NCI-H526 treated with DMSO at 0.1 percent for 48 hours (cell line): ENCODE results near the gene TCIRG1.
"Not testable (repeated sequence)": the region's sequence is repeated elsewhere in the genome, so short reads cannot be mapped to it uniquely, and the experiment has no call there.

Experiments
- DNase-seq: peaks from one replicate; lab custom pipeline; 2025; lab: John Stamatoyannopoulos, UW

TCIRG1 gene

GRCh38 chr11:68038718-68039525, at the start of gene TCIRG1:
Gene TCIRG1, plus strand, starts transcription at chr11:68039025. Its CDS starts 2,247 bp downstream, at chr11:68041272.
- DNase-seq = peak; percentile 16

GRCh38 chr11:67990546-67991346, 48.1 kb upstream of the TCIRG1 start:
- not testable (repeated sequence) for DNase-seq

- not testable (repeated sequence) for DNase-seq
These were observed 47.3 kb upstream of the TCIRG1 start for GRCh38 chr11:67991347-67992121.

DNA sequence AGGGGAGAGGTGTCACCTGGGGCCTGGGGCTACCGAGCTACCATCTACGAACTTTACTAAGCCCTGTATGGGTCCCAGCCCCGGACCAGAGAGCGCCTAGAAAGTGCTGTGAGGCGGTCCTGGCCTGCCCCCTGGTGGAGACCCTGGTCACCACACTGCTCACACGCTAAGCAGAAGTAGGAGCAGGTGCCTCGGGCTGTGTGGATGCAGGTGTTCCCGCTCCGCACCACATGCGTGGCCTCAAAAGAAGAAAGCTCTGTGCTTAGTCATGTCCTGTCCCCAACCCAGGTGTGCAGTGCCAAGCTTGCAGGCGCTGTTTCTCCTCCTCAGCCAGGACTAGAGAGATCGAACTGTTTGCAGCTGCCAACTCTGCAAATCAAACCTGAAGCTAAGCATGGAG, 45.0 kb upstream of the TCIRG1 start:
- peak; percentile 29 for DNase-seq

DNA sequence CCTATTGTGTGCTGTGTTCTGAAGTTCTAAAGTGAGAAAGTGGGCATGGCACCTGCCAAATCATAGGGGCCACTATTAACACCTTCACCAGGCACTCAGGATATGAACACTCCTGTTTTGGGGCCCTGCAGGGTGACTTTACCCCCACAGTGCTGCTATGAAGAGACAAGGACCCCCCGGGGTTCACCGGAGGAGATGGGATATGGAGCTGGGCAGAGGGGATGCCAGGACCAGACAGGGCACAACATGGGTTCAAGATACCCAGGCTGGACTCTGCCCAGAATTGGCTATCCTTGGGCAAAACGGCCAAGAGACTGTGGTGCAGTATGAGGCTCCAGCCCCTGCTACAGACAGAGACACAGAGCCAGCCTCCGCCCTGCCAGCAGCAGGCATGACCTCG, 44.4 kb upstream of the TCIRG1 start:
- DNase-seq = not testable (repeated sequence)

GRCh38 chr11:67995129-67995528, 43.7 kb upstream of the TCIRG1 start:
- not testable (repeated sequence) for DNase-seq

- DNase-seq = not testable (repeated sequence)
These were observed 43.2 kb upstream of the TCIRG1 start for GRCh38 chr11:67995579-67995978.

- DNase-seq = no peak
These were observed 42.8 kb upstream of the TCIRG1 start for GRCh38 chr11:67996051-67996450.

GRCh38 chr11:67996622-67997474, 42.0 kb upstream of the TCIRG1 start:
- DNase-seq = peak; percentile 78

- no peak for DNase-seq
These were observed 41.3 kb upstream of the TCIRG1 start for GRCh38 chr11:67997475-67997921.

GRCh38 chr11:67998150-67999045, 40.4 kb upstream of the TCIRG1 start:
- DNase-seq = no peak

- no peak for DNase-seq
These were observed 39.6 kb upstream of the TCIRG1 start for GRCh38 chr11:67999201-67999629.

DNA sequence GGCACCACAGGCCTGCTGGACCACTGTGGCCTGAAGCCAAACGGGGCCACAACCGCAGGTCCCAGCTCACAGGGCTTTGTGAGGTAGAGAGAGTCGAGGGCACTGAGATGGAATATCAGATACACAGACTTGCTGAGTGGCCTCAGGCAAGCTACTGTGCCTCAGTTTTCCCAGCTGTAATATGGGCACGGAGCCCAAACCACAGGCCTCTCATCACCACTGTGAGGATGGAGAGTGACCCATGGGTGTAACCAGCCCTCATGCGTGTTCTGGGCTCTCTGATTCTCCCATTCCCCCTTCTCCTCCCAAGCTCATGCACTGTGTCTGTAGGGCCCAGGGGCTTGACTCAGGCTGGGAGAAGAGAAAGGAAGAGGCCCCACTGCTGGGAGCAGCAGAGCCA, 39.1 kb upstream of the TCIRG1 start:
- DNase-seq = no peak

DNA sequence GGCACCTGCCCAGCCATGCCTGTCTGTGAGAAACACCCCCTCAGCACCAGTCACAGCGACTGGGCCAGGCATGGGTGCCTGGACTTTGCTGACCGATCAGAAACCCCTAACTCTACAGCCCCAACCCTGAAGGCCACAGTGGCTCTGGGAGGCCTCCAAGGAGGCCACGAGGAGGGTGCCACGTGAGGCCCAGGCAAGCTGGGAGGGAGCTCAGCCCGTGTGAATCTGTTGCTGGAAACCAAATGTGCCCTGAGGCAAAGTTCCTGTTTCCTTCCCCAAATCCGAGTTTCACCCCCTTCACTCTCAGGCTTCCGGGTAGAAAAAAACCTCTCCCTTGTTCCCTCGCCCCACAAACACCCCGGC, 36.3 kb upstream of the TCIRG1 start:
- DNase-seq = no peak

DNA sequence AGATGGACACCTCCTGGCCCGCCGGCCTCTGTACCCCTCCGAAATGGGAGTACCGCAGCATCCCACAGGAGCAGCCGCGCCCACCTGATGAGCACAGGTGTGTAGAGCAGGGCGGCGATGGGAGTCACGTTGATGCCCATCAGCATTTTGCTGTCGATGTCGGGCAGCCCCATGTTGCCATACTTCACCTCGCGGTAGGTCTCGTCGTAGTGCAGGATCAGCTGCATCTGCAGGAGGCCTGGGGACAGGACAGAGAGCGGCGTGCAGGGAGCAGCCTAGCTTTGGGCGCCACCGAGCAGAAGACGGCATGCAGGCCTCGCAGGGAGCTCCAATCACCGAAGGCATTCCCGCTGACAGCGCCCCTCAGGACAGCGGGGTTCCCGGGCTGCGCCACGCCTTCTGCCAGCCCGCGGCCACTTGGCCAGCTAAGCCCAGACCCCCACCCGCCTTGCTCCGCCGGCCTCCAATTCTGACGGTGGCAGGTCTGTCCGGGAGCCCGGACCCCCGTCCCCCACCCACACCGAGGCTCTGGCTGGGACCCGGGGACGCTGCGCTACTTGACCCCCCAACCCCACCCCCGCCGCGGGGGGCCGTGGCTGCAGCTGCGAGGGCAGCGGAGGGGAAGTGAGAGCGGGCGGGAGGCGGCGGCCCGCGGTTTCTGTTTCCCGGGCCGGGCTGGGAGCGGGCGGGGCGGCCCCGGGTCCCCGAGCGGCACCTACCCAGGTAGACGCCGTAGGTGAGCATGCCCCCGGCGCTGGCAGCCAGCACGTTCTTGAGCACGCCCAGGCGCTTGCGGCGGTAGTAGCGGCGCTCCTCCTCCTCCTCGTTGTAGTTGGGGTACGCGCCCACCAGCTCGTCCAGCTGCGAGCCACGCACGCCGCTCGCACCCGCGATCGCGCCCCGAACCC, 35.6 kb upstream of the TCIRG1 start:
- DNase-seq = peak; percentile 47

- DNase-seq = peak; percentile 62
These were observed 34.8 kb upstream of the TCIRG1 start, which contains the start of gene UNC93B1 for GRCh38 chr11:68003846-68004550. Gene UNC93B1, minus strand, starts transcription at chr11:68004097. Its CDS starts 54 bp downstream, at chr11:68004043.

DNA sequence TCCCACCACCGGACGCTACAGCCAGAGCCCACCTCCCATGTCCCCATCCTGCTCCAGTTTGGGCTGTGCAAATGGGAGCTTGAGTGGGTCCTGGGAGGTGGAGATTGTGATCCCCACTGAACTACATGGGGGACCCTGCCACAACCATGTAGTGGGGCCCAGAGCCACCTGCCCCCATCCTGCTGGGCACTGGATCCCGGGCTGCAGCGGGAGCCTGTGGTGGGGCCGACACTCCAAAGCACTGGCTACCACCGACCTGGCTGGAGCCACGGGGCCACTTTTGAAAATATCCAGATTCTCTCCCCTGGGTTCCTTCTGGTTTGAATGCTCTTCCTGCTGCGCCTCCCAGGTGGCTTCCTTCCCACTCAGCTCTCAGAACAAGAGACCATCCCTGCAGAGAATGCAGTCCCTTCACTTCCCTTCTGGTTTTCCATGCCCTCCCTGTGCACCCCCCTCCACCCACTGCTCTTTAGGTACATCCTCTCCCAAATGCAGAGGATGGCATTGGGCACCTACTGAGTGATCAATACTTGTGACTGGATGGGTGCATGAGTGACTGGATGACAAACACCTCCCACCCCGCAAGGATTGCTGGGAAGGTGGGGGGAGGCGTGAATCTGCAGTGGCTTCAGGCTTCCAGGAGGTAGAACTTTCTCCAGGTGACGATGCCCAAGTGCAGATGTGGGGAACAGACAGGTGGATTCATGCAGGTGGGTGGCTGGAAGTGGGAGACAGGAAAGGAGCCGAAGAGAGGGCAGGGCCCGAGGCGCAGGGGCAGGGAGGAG, 34.1 kb upstream of the TCIRG1 start:
- DNase-seq = no peak
